NCI-H1694 treated with DMSO at 0.1 percent for 48 hours (cell line): Measurements from ENCODE around the gene TRNP1.
"Not testable (repeated sequence)": the region's sequence is repeated elsewhere in the genome, so short reads cannot be mapped to it uniquely, and the experiment has no call there.

Experiments
- DNase-seq: peaks from one replicate; lab custom pipeline; 2025; lab: John Stamatoyannopoulos, UW

The TRNP1 gene, protein sequence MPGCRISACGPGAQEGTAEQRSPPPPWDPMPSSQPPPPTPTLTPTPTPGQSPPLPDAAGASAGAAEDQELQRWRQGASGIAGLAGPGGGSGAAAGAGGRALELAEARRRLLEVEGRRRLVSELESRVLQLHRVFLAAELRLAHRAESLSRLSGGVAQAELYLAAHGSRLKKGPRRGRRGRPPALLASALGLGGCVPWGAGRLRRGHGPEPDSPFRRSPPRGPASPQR

DNA sequence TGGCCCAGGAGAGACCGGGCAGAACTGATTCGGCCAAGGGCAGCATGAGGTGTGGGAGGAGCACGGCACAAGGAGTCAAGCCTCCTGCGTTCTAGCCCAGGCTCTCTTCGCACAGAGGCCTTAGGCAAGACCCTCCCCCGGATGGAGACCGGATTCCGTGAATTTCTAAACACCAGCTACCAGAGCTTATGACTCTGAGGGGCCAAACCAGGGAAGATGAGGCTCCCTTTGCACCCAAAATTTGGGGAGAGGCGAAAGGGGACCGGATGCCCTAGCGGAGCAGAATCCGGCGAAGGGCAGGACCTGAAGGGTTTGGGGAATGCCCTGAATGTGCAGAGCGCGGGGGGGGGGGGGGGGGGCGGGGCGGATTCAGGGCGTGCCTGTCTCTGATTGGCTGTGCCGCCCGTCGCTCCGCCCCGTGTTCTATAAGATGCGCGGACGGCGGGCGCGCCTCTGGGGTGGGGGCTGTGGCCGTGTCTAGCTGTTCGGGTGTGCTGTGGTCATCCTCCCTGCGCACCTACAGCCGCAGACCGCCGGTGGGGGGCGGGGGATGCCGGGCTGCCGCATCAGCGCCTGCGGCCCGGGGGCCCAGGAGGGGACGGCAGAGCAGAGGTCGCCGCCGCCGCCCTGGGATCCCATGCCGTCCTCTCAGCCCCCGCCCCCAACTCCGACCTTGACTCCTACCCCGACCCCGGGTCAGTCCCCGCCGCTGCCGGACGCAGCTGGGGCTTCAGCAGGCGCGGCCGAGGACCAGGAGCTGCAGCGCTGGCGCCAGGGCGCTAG lies at the start of gene TRNP1:
Gene TRNP1, plus strand, starts transcription at position 456 of the 783 bp plus-strand sequence. Its CDS starts 95 bp downstream, at position 551.
- DNase-seq: peak; percentile 50

DNA sequence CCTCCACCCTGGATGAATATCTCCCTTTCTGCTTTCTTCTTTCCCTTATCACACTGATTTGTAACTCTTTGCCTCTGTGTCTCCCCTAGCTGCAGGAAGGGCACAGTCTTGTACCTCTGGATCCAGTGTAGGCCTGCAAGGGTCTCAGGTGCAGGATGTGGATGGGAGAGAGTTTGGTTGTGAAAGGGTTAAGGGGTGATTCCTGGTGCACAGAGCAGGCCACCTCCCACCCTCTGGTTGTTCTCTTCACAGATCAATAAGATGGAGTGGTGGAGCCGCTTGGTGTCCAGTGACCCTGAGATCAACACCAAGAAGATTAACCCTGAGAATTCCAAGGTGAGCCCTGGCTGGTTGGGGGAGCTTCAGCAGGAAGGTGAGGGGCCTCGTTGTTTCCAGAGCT lies 48.4 kb upstream of the TRNP1 start:
- DNase-seq: no peak

DNA sequence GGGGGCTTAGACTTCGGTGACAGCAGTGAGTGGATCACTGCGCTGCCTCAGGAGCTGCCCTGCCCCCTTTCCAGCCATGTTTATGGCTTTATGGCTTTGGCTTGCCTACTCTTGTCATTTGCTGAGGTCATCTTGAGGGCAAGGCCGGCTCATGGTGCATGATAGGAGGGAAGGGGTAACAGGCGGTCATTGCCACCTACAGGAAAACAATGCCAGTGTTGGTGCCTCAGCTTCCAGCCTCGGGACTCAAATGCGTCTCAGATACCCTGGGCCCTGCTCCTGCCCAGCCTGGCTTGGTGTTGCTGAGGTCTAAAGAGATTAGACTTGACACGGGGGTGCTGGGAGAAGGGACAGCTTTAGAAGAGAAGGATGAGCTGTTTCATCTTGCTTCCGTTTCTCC lies 47.8 kb upstream of the TRNP1 start:
- DNase-seq: no peak

DNA sequence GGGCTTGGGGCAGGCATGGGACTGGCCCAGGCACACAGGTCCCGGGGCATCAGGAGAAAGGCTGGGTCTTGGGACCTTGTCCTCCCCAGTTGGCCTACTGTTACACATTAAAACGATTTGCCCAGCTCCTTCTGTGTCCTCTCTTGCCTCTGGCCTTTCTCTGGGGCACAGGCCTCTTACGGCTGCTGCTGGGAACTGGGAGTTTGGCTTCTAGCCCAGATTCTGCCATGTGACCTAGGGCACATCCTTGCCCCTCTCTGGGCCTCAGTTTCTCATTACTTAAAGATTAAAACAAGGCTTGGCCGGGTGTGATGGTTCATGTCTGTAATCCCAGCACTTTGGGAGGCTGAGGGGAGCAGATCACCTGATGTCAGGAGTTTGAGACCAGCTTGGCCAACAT lies 47.2 kb upstream of the TRNP1 start:
- DNase-seq: no peak

DNA sequence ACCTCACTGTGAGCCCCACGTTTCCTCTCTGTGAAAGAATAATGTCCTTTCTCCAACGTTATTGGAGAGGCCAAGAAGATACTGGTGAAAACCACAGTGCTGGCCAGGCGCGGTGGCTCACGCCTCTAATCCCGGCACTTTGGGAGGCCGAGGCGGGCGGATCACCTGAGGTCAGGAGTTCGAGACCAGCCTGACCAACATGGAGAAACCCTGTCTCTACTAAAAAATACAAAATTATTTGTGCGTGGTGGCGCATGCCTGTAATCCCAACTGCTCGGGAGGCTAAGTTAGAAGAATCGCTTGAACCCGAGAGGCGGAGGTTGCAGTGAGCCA lies 44.8 kb upstream of the TRNP1 start:
- DNase-seq: not testable (repeated sequence)

DNA sequence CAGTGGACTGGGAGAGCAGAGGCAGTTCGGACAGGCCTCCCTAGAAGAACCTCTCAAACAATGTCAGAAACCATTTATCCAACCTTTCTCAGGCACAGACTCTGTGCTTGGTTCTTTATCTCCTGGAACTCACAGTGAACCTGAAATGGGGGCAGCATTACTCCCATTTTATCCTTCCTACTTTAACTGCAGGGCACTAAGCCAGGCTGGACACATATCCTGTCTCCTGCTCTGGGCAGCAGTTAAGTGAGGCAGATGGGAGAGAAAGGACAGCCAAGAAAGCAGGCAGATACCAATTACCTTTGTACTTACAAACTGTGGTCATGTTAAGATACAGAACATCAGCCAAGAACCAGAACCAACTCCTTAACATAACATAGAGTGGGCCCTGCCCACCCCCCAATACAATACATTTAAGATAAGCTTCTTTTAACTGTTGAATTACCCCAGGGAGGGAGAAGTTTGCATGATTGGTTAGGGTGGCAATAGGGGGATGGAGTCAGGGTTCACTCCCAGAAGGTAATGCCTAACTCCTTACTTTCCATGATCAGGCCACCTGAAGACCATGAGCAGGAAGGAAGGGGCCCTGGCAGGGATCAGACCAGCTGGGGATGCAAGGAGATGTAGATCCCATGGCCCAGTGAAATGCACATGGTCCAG lies 44.1 kb upstream of the TRNP1 start:
- DNase-seq: no peak

DNA sequence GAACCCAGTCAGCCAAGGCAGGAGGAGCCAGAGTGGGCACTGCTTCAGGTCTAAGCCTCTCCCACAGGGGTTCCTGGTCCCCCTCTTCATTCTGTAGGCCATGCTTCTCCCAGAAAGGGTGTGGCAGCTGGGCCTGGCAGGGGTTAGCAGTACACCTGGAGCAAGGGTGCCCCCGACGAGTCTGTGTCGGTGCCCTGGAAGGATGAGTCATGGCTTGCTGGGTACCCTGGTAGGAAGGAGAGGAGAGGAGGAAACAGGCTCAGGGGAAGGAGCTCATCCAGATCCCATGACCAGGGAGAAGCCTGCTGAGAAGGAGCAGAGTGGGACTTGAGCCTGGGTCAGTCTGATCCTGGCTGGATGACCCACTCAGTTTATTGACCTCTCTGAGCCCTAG lies 43.6 kb upstream of the TRNP1 start:
- DNase-seq: no peak

DNA sequence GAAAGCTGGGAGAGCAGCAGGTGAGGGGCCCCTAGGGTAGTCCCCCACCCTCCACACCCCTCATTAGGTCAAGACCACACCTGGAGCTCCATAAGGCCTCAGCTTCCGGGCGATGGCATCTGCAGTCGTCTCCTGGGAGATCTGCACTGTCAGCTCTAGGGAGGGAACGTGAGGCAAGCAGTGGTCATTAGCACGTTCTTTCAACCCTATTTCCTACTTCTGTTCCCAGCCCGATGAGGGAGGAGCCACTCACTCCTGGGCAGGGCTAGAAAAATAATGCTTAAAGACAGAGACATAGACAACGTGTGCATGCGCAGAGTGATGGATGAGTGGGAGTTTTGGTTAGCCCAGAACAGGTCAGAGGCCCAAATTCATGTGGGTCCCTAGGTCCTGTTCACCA lies 42.9 kb upstream of the TRNP1 start:
- no peak for DNase-seq

DNA sequence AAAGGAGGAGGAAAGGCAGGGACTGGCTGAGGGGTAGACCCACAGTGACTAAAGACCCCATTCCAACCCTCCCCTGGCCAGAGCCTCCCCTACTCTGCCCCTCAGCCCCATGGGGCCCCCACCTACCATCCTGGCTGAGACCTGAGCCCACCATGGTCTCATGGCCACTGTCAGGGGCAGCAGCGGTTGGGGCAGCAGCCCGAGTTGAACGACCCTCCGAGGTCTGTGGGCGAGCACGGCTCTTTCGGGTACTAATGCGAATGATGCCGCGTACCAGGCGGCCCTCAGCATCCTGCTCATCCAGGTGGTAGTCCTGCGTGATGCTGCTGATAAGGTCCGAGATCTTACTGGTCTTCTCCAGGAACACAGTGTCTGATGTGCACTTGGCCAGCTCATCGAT lies 42.3 kb upstream of the TRNP1 start:
- DNase-seq: no peak

DNA sequence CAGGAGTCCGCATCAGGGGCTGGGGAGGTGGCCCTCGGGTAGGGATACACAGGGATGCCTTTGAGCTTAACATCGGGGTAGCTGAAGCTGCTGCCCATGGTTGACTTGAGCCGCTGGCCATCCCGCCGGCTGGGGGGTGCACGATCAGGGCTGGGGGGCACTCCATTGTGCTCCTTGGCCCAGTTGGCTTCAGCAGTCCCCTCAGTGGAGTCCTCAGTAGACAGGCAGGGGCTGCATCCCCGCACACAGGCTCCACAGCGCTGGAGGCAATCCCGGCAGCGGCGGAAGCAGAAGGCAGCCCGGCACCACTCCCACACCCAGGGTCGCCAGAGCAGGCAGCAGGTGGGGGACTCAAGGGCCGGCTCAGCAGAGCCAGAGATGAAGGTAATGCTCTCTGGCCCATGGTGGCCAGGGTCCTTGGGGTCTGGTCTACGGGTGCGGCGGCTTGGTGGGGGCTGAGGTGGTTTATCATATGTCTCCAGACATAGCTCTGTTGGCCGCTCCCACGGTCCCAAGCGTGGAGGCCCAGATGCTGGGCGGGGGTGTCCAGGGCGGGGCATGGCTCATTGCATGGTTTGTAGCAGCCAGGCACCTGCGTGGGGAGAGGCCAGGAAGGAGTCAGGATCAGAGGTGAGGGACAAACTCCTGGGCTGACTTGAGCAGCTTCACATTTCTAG lies 41.5 kb upstream of the TRNP1 start:
- DNase-seq: no peak

DNA sequence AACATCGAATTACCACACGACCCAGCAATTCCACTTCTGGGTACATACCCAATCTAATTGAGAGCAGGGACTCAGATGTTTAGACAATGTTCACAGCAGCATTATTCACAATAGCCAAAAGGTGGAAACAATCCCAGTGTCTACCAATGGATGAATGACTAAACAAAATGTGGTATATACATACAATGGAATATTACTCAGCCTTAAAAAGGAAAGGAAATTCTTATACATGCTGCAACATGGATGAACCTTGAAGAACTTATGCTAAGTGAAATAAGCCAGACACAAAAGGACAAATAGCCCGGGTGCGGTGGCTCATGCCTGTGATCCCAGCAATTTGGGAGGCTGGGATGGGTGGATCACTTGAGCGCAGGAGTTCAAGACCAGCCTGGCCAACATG lies 40.1 kb upstream of the TRNP1 start:
- no peak for DNase-seq

DNA sequence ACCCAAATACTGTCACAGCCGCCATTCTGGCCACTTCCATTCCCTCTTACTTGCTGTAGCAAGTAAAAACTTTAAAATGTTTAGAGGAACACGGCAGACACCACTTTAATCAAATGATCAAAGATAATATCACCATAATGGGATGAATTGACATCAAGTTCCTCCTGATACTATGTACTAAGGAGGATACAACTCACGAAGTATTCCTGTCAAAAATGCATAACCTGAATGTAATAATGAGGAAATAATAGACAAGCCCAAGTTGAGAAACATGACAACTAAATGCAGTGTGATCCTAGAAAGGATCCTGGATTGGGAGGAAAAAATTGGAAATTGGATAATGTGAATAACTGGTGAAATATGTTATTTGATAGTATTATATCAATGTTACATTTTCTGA lies 37.2 kb upstream of the TRNP1 start:
- DNase-seq: no peak

DNA sequence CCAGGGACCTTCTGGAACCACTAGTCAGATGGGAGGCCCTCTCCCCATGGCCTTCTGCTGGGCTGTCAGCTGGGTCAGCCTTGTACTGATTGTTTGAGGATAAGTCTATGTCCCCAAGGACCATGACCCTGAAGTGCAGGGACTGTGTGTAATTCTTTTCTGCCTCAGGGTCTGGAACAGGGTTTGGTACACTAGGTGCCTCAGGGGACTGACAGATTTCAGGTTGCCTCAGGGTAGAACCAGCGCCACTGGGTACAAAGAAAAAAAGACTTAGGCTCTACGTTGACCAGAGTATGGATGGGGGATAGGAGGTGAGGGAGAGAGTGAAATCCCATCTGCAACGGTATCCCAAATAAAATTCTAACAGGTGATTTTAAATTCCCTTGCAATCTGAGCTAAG lies 36.2 kb upstream of the TRNP1 start:
- no peak for DNase-seq

DNA sequence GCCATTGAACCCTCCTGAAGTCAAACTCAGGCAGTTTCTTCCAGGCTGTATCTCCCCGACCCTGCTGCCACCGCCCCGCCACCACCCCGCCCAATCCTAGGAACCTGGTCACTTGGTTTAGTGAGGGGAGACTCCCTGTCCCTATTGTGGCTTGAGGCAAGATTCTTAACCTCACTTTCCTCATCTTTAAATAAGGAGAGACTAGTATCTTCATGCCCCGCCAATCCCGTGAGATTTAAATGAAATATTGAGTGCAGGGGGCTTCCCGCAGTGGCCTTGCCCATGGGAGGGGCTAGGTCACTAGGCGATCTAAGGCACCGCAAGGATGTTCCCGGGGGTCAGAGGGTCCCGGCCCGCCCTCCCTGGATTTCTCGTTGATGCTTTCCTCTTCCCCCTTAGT lies 34.2 kb upstream of the TRNP1 start:
- no peak for DNase-seq

DNA sequence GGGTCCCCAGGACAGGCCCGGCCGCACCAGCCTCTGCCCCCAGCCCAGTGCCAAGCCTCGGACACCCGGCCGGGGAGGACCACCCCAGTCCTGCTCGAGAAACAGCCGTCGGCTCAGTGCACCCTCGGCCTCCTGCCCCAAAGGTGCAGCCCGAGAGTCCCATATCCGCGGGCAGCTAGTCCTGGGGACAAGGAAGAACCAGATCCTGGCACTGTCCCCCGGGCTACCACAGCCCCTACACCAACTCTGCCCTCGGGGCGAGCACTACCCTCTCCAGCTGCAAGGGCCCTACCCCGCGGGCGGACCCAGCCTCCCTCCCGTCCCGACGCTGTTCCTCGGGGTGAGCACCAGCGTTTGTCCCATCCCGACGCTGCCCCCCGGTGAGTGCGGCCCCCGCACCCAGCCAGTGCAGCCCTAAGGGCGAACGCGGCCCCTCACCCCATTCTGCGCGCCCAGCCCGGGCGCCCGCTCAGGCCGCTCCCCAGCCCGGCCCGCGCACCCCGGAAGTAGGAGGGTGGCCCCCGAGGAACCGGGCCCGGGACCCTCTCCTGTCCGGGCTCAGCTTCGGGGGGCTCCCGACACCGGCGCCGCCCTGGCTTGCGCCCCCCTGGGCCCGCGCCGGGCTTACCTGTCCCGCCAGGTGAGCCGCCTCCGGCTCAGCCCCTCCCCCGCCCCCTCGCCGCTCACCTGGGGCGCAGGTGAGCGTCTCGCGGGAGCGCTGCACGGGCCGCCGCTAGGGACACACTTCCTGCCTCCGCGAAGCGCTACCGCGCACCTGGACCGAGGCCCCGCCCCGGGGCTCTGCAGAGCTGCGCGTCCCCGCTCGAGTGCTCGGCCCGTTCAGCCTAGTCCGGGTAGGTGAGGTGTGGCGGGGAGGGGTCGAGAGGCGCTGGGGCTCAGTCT lies 33.5 kb upstream of the TRNP1 start, which contains the start of gene KDF1:
Gene KDF1, minus strand, starts transcription at position 747 of the 903 bp plus-strand sequence. CDS start 8,088 bp downstream, outside the sequence.
- no peak for DNase-seq

DNA sequence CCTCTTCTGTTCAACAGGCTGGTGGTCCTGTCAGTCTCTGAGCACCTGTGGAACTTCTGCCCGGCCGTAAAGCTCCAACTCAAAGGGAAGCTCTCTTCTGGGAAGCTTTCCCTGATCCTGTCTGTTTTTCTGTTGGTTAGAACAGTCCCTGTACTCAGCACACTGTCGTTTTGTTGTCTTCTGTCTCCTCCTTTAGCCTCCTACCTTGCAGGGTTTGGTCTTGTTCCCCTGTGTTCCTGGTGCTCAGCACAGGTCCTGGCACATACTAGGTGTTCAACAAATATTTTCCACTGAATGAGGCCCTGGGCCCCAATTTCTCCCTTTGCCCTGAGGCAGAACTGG lies 32.9 kb upstream of the TRNP1 start:
- no peak for DNase-seq

DNA sequence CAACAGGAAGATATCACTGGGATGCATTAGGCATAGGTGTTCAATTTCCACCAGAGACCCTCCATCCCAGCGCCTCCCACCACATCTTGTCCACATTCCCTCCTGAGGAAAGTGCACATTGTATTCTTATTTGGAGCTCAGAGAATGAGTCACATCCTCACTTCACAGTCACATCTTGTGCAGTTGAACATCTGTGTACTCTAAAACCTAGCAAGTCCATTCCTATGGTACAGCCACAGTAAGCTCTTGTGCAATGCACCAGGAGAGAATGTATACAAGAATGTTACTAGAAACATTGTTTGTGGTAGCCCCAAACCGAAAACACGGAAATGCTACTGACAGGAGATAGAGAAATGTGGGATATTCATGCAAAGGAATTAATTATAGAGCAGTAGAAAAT lies 31.7 kb upstream of the TRNP1 start:
- no peak for DNase-seq

DNA sequence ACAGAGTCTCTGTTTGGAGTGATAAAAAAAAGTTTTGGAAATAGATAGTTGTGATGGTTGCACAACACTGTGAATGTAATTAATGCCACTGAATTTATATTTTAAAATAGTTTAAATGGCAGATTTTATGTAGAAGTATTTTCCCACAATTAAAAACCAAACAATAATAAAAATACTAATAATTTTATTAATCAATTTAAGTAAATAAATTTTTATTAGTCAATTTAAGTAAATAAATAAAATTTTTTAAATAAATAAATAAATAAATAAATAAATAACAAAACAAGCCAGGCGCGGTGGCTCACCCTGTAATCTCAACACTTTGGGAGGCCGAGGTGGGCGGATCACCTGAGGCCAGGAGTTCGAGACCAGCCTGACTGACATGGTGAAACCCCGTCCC lies 28.3 kb upstream of the TRNP1 start:
- DNase-seq: no peak

DNA sequence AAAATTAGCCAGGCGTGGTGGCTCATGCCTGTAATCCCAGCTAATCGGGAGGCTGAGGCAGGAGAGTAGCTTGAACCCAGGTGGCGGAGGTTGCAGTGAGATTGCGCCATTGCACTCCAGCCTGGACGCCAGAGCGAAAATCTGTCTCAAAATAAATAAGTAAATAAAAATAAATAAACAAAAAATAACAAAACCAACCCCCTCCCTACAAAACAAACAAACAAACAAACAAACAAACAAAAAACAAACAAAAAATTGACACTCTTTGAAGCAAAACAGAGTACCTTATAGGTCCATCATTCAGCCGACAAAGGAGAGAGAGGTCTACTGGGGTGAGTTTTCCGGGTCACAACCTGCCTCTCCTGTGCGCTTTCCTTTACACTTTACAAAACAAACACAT lies 27.9 kb upstream of the TRNP1 start:
- DNase-seq: no peak

DNA sequence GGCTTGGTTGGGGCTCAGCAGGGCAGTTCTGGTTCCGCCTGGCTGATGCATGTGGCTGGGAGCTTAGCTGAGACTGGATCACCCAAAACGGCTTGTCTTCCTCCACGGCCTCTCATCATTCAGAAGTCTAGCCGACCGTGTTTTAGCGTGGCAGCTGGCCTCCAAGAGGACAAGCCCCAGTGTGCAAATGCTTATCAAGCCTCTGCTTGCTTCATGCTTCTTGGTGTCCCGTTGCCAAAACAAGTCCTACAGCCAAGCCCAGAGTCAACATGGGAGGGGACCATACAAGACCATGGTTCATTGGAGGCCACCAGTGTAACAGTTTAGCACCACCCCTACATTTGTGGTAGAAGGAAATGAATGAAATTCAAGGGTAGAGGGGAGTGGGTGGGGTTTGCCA lies 22.7 kb upstream of the TRNP1 start:
- DNase-seq: peak; percentile 43

DNA sequence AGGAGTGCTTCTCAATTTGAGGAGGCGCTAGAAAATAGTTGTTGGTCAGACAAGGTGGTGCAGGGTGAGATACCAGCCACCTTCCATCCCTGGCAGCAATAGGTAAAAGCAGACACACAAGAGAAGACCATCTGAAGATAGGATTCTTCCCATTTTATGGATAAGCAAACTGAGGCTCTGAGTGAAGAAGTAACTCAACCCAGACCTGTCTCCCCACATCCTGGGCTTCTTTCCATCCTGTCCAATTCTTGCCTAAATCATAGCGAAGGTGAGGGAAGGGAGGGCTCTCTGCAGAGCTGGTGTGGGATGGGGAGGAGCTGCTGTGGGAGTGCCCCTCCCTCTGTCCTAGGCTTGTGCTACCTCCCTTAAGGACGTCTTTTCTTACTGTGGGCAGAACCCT lies 21.9 kb upstream of the TRNP1 start:
- no peak for DNase-seq

DNA sequence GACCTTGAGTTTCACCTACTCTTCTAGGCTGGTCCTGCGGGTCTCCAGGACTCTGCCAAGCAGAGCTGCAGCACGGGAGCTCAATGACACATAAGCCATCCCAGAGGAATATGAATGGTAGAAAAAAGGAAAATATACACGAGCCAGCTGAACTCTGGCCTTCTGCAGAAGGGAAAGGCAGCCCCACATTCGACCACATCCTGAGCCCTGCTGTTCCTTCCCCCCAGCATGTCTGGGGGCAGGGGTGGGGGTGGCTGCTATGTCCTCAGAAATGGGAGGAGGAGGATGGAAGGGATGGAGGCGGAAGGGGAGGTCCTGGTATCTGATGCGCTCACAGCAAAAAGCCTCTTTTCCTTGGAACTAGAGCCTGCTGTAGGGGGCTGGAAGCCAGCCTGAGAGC lies 21.1 kb upstream of the TRNP1 start:
- no peak for DNase-seq
